Measurements from ENCODE around the gene SELENOT. TPM values are rescaled to one million over a fixed set of nuclear protein-coding genes. Genes with fewer than 3 reads are reported as not detected.

Gene SELENOT
- total RNA-seq, 1 donor from 2014 or later, result 118 TPM

- no peak overlapping the region for H3K27ac ChIP-seq
- H3K4me1 ChIP-seq, result no peaks in the 10 kb centered on the region
- no peaks in the 10 kb centered on the region for H3K9me3 ChIP-seq
- no peak for TF ChIP-seq CTCF (IDR thresholded peaks at IDR 0.05)
- no peak overlapping the region for H3K4me3 ChIP-seq
- H3K36me3 ChIP-seq, result peaks cover 13% of the 10 kb centered on the region
- no peak for ATAC-seq
- no peaks in the 10 kb centered on the region for H3K27me3 ChIP-seq
- intact Hi-C loops (cut with DNase I), result no loop called here
- DNase-seq, result no peak
These were observed 32.0 kb downstream of the SELENOT start for GRCh38 chr3:150635076-150635475.

- ATAC-seq (no peak), DNase-seq (no peak)
- TF ChIP-seq CTCF (IDR thresholded peaks at IDR 0.05), result no peak
- Histone ChIP-seq H3K9me3 (no peaks in the 10 kb centered on the region), H3K4me1 (no peaks in the 10 kb centered on the region), H3K27ac (no peak overlapping the region), H3K27me3 (no peaks in the 10 kb centered on the region), H3K4me3 (no peak overlapping the region), H3K36me3 (peaks cover 10% of the 10 kb centered on the region)
- intact Hi-C loops (cut with DNase I), result no loop called here
These were observed 32.4 kb downstream of the SELENOT start for GRCh38 chr3:150635526-150635925.

GRCh38 chr3:150636258-150636657, 33.1 kb downstream of the SELENOT start:
- no peak for TF ChIP-seq CTCF (IDR thresholded peaks at IDR 0.05)
- no peak for ATAC-seq

GRCh38 chr3:150639262-150639661, 36.1 kb downstream of the SELENOT start:
- no peaks in the 10 kb centered on the region for H3K4me1 ChIP-seq
- ATAC-seq (no peak), DNase-seq (no peak)
- H3K27ac ChIP-seq, result no peak overlapping the region
- H3K4me3 ChIP-seq, result no peak overlapping the region
- no peaks in the 10 kb centered on the region for H3K9me3 ChIP-seq
- no peaks in the 10 kb centered on the region for H3K36me3 ChIP-seq
- intact Hi-C loops (cut with DNase I), result no loop called here
- no peaks in the 10 kb centered on the region for H3K27me3 ChIP-seq
- TF ChIP-seq CTCF (IDR thresholded peaks at IDR 0.05), result no peak

More at GRCh38 chr3:150636258-150636657, 33.1 kb downstream of the SELENOT start:
- peaks cover 3% of the 10 kb centered on the region for H3K36me3 ChIP-seq
- intact Hi-C loops (cut with DNase I), result no loop called here
- H3K9me3 ChIP-seq, result no peaks in the 10 kb centered on the region
- no peaks in the 10 kb centered on the region for H3K4me1 ChIP-seq
- H3K27me3 ChIP-seq, result no peaks in the 10 kb centered on the region
- H3K27ac ChIP-seq, result no peak overlapping the region
- DNase-seq, result no peak
- no peak overlapping the region for H3K4me3 ChIP-seq

- no peak for TF ChIP-seq CTCF (IDR thresholded peaks at IDR 0.05)
These were observed 37.1 kb downstream of the SELENOT start for GRCh38 chr3:150640256-150640655.

GRCh38 chr3:150653110-150653561, 50.0 kb downstream of the SELENOT start:
- no peaks in the 10 kb centered on the region for H3K4me1 ChIP-seq
- TF ChIP-seq CTCF (IDR thresholded peaks at IDR 0.05), result no peak
- DNase-seq, result no peak
- no peaks in the 10 kb centered on the region for H3K9me3 ChIP-seq
- intact Hi-C loops (cut with DNase I), result no loop called here
- no peak for ATAC-seq
- no peak overlapping the region for H3K4me3 ChIP-seq
- no peaks in the 10 kb centered on the region for H3K27me3 ChIP-seq
- no peak overlapping the region for H3K27ac ChIP-seq
- no peaks in the 10 kb centered on the region for H3K36me3 ChIP-seq

More at GRCh38 chr3:150640256-150640655, 37.1 kb downstream of the SELENOT start:
- intact Hi-C loops (cut with DNase I), result no loop called here
- no peaks in the 10 kb centered on the region for H3K4me1 ChIP-seq
- no peak for DNase-seq
- H3K27me3 ChIP-seq, result no peaks in the 10 kb centered on the region
- H3K9me3 ChIP-seq, result no peaks in the 10 kb centered on the region
- no peak overlapping the region for H3K4me3 ChIP-seq
- H3K36me3 ChIP-seq, result no peaks in the 10 kb centered on the region
- H3K27ac ChIP-seq, result no peak overlapping the region
- ATAC-seq, result no peak
